Brain pericyte (primary cell): ENCODE measurements around the gene VAPB.
"Not testable (repeated sequence)": the region's sequence is repeated elsewhere in the genome, so short reads cannot be mapped to it uniquely, and the experiment has no call there.

Experiments
- DNase-seq: peaks from one replicate; pipeline ENCODE4 v3.0.0-alpha.2; 2012; ENCODE audit warnings: low read depth, low spot score

Gene VAPB

DNA sequence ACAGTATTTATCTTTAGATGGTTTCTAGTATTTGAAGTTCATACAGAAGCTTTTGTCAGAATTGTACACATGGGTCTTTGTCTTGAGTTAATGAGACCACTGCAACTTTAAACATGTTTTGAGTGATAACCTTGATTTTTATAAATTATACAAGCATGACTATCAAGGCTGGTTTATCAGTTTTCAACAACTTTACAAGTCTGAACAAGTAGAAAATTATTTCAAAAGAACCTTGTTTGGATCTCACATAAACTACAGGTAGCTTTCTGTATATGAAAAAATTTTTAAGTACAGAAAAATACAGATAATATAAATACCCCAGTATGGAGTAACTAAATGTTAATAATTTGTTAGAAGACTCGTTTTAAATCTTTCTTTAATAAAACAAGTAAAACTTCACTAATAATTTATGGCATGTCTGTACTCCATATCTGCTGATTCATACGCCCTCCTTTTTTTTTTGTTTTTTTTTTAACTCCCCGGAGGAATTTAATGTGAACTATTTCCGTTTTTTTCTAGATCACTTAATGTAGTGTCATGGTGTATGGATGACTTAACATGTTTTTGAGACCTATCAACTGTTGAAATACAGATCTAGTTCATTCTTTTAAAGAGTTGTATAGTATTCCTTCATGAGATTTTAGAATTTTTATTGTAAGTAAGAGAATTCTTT is 18.3 kb downstream of the VAPB start:
- no peak for DNase-seq

DNA sequence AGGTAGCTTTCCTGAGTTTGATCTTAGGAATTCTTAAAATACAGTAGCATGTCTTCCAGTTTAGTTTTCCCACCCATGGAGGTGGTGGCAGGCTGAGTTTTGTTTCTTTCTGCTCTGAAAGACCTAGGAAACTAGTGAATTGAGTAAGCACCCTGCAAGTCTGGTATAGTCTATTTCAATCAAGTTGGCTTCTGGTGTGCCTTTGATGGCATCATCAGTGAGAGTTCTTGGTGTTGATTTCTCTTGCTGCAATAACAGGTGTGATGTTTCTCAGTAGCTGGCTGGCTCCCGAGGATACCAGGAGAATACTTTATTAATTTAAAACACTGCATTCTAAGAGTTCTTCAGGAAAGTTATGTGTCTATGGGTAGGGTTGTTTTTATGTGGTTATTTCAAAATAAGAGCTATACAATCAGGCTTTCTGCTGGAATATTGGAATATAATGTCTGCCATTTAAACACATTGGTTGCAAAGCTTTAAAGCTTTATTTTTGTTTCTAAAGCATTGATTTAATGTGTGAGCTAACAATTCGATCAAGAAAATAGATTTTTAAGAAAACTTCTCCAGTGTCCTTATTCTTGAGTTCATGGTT is 19.0 kb downstream of the VAPB start:
- no peak for DNase-seq

DNA sequence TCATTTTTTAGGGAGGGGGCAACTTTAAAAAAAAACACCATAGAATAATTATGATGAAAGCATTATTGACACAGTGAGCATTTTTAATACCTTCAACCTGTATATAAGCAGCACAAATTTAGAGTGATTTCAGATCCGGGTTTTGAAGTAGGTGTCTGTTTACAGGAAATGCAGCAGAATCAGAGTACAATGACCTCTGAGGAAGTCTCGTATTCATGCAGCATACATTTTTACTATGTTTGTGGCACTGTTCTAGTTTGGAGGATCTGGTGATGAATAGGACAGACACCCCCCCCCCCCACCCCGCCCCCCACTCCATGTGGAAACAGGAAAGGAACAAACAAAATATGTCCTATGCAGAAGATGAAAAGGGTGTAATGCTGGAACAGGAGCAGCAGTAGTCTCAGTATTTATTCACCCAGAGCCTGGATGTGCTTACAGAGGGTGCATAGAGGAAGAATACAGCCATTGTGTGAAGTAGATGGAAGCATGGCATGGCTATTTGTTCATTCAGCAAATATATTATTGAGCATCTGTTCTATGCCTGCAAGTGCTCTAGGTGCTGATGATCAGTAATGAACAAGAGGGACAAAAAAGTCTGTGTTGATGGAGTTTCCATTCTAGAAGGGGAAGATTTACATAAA is 19.7 kb downstream of the VAPB start:
- DNase-seq = no peak

DNA sequence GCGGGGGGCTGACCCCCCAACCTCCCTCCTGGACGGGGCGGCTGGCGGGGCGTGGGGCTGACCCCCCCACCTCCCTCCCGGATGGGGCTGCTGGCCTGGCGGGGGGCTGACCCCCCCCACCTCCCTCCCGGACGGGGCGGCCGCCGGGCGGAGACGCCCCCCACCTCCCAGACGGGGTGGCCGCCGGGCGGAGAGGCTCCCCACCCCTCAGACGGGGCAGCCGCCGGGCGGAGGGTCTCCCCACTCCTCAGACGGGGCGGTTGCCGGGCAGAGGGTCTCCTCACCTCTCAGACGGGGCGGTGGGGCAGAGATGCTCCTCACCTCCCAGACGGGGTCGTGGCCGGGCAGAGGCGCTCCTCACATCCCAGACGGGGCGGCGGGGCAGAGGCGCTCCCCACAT is 25.2 kb downstream of the VAPB start:
- not testable (repeated sequence) for DNase-seq

DNA sequence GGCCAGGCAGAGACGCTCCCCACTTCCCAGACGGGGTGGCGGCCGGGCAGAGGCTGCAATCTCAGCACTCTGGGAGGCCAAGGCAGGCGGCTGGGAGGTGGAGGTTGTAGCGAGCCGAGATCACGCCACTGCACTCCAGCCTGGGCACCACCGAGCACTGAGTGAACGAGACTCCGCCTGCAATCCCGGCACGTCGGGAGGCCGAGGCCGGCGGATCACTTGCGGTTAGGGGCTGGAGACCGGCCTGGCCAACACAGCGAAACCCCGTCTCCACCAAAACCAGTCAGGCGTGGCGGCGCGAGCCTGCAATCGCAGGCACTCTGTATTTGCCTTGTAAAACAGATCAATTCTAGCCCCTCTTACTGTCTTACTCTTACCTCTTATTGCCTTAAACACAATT is 25.8 kb downstream of the VAPB start:
- DNase-seq = not testable (repeated sequence)

DNA sequence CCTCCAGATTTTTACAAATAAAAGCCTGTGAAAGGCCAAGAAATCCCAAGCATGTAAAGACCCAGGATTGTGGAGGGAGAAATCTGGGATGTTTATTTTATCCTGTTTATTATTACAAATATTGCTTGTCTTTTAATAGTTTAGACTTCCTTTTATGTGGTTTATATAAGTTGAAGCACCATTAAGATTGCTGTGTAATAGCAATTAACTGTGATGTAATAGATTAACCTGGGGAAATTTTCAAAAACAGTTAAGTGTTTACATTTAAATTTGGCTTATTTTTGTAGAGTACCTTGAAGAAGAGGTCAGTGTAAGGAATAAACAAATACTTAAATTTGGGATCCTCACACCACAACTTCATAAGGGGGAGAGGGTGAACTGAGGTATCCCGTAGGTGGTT is 27.0 kb downstream of the VAPB start:
- no peak for DNase-seq

DNA sequence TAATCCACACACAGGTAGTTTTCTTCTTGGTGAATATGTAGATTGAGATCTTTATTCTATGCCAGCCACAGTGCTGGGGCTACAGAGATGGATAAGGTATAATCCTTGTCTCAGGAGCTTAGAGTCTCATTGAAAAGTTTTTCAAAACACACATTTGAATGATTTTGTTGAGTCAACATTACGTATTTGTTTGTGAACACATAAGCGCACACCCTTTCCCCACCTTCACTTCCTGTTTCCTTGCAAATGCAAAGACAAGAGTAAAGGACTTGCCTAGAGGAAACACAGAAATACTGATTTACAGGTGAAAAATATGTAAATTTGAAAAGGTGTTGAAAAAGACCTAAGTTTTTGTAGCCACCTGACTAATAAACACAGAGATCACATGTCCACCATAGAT is 27.8 kb downstream of the VAPB start:
- no peak for DNase-seq

DNA sequence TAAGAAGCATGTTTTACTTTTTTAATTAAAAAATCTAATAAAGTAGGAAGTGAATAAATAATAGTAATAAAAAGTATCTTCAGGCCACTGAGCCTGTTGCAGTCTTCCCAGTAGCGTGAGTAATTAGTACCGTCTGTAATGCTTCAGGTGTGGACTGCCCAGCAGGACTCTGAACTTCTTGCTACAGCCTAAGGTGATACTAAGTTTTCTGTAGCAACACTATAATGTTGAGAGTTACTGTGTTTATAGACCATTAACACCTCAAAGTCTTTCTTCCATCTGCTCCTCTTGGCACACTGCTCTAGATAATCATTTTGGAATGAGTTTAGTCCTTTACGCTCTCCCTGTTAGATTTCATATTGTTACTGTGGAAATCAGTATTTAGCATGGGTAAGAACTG is 28.4 kb downstream of the VAPB start:
- no peak for DNase-seq

DNA sequence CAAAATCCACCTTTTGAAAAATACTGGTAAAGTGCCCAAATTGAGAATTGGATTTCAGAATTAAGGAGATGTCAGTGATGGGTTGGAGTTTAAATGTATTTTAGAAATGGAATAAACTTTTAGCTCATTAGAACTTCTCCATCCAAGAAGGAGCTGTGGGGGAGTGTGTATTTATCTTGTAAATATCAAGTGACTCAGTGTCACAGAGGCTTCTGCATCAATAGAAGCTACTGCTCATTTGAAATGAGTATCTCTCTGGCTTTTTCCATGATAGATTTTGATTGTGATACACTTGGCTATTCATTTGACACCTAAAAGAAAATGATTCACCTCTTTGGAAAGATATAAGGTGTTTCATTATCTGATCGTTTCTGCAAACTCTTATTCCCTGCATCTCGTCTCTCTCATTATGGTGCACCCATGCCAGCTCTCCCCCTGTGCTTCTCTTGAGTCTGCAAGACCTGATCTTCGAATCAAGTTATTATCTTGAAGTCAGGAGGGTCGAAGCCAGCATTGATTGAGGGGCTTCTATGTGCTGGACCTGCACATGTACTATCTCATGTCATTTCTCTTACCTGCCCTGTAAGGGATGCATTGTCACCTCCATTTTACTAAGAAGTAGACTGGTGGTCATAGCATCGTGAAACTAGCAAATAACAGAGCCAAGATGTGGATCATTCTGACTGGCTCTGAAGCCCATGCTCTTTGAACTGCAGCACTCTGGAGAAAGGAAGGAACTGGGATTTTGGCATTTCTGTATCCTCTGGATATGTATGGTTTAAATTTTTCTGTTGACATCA is 30.1 kb downstream of the VAPB start:
- DNase-seq = no peak

DNA sequence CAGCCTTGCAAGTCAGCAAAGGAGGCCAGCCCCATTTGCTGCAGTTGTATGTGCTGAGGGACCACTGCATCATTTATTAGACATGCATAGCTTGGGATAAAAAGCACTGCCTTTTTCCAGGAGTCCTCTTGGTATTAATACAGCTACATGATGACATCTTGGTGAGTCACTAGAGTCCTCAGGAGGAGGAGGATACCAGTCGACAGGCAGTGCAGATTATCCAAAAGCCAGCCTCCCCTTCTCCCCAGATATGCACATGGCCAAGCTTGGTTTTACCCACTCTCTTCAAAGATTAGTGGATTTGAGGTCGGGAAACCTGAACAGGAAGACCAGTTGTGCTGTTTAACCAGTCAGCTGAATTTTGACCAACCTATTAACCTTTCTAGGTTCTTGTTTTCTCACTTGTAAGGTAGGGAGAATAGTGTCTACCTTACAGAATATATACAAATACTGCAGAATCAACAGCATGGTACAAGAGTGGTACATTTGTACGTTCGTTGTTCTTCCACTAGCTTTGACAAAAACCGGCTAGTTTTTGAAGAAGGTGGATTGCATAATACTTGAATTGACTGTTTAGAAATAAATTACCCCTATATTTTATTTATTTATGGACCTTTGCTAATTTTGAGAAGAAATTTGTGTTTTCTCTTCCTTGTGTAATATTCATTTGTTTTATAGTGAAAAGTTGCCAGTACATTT is 31.9 kb downstream of the VAPB start:
- DNase-seq = no peak

DNA sequence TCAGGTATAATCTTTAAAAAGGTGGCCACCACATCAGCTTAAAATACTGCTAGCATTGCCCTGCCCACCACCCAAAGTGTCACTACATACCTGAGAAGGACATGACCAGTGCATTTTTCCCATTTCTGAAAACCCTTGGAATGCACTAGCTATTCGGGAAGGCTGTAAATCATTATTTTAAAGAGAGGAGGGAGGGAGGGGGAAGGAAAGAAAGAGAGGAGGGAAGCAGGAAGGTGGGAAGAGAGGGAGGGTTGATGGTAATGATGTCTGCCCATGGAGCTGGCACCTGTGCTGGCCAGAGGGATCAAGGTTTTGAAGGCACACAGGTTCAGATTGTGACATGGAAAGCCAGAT is 32.4 kb downstream of the VAPB start:
- no peak for DNase-seq

DNA sequence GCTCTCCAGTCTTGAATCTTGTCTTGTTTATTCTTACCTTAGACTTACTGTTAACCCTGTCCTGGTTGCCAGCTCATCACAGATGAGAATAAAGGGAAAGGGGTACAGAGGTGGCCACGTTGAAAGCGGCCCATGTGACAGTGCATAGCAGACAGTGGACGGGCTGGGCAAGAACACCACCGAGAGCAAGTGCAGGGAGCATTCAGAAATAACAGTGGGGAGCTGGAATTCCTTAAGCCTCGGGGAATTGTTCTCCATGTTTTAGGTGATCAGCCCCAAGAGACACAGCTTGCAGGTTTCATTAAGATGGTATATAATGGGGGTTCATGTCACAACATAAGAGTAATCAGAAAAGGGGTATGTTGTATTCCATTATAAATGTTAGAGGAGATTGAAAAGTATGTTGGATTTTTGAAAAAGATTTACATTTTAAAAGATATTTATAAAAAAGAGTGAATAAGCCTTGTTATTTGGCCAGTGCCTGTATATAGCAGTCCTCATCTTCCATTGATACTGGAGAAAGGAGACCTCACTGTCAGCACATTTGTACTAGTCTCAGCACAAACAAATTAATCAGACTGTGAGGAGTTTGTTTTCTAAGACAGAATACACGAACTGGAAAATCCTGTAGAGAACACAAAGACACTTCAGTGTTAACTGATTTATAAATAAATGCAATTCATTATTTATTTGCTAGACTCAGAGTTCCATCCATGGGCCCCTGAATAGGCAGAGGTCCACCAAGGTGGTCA is 35.4 kb downstream of the VAPB start:
- no peak for DNase-seq

DNA sequence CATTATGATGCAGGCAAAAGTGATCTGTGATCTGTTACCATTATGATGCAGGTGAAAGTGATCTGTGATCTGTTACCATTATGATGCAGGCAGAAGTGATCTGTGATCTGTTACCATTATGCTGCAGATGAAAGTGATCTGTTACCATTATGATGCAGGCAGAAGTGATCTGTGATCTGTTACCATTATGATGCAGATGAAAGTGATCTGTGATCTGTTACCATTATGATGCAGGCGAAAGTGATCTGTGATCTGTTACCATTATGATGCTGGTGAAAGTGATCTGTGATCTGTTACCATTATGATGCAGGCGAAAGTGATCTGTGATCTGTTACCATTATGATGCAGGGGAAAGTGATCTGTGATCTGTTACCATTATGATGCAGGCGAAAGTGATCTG is 38.5 kb downstream of the VAPB start:
- DNase-seq = not testable (repeated sequence)

DNA sequence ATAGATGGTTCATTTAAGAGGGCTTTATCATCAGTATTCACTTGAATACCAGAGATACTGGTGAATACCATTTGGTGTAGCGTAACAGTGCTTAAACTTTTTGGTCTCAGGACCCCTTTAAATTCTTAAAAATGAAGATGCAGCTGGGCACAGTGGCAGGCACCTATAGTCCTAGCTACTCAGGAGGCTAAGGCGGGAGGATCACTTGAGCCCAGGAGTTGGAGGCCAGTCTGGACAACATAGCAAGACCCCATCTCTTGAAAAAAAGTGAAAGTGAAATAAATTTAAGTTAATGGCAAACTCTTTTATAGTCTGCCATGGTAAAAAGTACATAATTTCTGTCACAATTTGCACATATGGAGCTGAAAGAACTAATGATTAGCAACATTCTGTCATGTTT is 39.3 kb downstream of the VAPB start:
- DNase-seq = no peak

DNA sequence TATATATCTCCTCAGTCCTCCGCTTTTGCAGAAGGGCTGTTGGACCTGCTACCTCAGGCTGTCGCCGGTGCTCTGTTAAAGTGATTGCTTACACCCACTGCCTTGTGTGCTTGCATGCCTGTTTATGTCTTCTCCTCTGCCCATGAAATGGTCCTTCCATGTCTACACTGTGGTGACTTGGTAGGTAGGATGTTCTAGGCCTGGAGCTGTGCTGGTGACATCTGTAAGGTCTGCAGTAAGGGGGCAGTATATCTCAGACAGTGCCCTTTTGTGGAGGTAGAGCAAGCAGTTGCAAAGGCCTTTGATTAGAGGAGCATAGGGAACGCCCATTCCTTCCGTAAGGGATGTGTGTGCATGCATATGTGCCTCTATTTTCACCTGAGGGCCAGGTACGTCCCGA is 40.3 kb downstream of the VAPB start:
- no peak for DNase-seq

DNA sequence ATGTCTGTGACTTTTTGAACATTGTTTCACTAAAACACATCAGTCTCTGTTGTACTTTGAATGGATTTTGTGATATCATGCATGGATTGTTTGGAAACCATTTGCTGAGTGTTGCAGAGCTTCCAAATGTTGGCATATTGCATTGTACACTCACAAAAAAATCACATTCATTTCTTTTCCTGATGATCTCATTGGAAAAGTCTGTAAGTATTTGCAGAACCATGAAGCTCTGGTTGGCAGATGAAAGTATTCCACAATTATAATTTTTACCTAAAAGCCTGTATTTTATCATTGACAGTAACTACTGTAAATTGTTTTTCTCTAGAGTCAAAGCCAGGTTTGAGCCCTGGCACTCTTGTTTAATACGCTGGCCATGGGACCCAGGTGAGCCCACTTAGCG is 42.1 kb downstream of the VAPB start:
- no peak for DNase-seq

DNA sequence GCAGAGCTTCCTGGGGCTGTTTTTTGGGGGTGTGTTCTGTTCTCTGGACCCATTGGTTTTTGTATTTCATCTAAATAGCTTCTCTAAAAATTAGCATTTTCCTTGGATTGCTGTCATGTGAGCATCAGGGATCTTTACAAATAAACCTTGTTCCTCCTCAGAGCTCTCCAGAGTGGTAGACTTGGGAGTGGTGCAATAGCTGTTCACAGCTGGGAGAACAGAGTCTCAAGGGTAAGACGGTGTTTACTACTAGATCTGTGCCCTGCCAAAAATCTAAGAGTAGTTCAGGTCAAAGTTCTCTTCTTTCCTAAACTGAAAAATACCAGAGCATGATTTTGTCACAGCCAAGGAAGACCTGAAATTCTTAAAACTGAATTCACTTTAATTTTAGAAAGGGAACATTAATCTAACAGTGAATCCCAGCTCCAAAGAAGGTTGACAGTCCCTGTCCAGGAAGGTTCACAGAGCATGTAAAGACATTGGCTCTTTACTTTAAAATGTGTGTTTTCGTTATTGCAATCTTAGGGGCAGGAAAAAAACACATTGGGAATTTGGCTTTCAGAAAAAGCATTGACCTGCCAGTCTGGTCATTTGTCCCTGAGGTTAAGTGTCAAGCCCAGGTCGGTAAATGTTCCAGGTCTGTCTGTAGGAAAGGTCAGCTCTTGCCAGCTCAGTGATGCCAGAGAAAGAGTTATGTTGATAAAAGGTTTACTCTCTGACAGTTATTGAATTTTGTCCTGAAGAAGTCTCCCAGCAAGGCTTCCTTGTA is 43.3 kb downstream of the VAPB start:
- no peak for DNase-seq

DNA sequence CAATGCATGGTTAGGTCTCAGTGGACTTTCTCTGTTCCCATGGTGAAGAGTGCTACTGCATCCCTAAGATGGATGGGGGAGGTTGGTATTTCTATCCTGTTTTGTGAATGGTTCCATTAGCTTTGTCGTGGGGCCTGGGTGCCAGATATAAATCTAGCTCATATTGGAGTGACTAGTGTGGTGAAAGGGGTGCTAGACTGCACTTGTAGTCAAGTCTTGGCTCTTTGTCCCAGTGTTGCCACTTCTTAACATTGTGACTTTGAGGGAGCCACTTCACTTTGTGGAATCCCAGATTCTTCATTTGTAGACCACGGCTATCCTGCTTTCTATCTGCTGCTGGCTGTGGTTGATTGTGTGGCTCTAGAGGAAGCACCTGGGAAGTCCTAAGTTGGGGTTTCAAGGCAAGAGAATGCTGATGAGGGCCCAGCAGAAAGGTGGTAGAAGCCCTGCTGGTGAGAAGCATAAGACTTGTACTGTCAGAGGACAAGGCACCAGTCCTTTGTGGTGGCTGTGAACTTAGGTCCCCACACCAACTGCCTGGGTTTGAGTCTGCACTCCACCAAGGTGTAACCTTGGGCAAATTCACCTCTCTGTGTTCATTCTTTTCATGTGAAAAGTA is 44.1 kb downstream of the VAPB start:
- DNase-seq = no peak

DNA sequence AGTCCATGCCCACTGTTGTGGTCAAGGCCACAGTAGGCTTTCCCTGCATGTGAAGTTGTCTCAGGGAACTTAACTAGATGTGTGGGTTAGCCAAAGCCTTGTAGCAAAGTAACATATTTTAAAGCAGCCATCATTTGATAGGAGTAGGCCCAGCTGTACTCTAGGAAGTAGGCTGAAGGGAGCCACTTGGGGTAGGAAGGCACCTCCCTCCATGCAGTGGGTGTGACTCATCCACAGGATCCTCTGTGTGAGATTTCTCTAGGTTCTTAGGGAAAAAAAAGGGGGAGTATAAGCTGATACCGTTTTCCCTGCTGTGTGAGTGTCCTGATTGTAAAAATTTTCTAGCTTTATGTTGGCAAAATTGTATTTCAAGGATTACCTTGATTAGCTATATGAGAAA is 44.7 kb downstream of the VAPB start:
- DNase-seq = no peak

DNA sequence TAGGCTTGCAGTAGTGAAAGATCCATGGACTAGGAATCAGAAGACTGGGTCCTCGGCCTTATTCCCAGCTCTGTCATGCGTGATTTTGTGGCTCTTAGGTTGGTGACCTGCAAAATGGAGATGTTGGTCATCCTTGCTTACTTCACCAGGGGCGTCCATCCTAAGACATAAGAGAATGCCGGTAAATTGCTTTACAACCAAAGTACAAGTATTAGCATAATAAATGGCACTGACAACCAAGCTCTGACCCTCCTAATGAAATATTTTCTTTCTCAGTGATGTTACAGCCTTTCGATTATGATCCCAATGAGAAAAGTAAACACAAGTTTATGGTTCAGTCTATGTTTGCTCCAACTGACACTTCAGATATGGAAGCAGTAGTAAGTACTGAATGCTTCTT is 45.3 kb downstream of the VAPB start:
- no peak for DNase-seq
